NOMO-1 treated with dmso at 0.1 percent for 144 hours (cell line): ENCODE measurements around the gene PPP3CA.
A peak's percentile ranks its signal among the peaks of the same experiment; 100 is the strongest.
"Not testable (repeated sequence)": the region's sequence is repeated elsewhere in the genome, so short reads cannot be mapped to it uniquely, and the experiment has no call there.

Source experiments
- DNase-seq: peaks from one replicate; lab custom pipeline; 2025; ENCODE audit not compliant: unreplicated experiment; lab: John Stamatoyannopoulos, UW

PPP3CA gene

DNA sequence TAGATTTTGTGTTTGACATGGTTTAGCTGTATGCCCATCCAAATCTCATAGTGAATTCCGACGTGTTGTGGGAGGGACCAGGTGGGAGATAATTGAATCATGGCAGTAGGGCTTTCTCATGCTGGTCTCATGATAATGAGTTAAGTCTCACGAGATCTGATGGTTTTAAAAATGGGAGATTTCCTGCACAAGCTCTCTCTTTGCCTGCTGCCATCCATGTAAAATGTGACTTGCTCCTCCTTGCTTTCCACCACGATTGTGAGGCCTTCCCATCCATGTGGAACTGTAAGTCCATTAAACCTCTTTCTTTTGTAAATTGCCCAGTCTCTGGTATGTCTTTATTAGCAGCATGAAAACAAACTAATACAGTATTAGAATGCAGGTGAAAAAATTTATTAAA lies 164.6 kb downstream of the PPP3CA start:
- DNase-seq = not testable (repeated sequence)

DNA sequence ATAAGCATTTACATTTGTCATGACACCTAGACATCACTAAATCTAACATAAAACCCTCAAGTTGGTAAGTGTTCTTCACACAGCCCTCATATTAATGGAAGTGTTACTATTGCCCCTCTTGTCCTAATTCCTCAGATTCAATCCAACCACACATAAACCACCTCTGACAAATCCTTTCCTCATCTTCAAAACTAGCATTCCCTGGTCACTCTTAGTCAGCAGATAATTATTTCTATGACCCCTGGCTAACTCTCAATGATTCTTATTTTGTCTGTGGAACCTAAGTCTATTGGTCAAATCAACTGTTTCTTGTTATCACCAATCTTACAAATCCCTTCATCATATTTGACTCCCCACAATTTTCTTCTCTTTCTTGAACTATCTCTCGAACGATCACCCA lies 168.6 kb downstream of the PPP3CA start:
- DNase-seq = no peak

GRCh38 chr4:101177154-101177553 lies 170.2 kb downstream of the PPP3CA start:
- no peak for DNase-seq

- no peak for DNase-seq
Observed at GRCh38 chr4:101175896-101176676, 171.2 kb downstream of the PPP3CA start.

DNA sequence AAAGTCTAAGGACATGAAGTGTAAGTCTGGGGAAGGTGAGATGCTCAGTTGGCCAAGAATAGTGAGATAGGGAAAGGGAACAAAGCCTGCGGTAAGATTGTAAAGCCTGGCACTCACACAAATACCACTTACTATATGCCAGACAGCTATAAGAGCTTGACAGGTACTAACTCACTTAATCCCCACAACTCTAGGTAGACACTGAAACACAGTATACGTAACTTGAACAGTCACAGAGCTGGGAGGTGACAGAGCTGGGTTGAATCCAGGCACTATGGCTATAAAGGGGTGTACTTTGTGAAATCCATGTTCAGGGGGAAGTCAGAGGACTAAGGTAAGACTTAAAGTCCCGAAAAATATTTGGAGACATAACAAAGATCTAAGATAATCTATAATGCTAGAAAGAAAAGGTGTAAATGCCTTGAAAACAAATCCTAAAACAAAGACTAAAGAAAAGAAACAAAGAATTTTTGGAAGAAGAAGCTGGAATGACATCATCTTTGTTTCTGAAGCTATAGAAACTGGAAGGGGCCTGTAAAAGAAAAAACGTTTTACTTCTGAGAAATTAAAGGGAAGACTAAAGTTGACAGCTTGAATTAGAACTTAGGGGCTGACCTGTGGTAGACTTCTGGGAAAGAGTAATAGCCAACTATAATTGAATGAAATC lies 172.5 kb downstream of the PPP3CA start:
- DNase-seq = no peak

- no peak for DNase-seq
Observed at GRCh38 chr4:101172369-101172768, 175.0 kb downstream of the PPP3CA start.

DNA sequence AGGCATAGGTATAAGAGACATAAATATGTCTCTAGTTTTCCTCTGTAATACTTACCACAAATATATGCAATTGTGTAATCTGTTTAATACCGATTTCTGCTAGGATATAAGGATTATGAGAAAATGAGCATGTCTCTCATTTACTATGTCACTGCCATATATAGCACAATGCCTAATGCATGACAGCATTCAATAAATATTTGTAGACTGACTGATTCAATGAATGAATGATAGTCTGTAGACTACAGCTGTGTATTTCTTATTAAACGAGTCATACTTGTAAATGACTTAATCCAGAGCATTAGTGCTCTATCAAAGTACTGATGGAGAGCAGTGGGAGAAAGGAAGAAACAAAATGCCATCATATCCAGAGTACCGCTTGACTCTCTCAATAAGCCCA lies 175.6 kb downstream of the PPP3CA start:
- DNase-seq = no peak

GRCh38 chr4:101169044-101170014 lies 178.0 kb downstream of the PPP3CA start:
- DNase-seq = peak; percentile 39

DNA sequence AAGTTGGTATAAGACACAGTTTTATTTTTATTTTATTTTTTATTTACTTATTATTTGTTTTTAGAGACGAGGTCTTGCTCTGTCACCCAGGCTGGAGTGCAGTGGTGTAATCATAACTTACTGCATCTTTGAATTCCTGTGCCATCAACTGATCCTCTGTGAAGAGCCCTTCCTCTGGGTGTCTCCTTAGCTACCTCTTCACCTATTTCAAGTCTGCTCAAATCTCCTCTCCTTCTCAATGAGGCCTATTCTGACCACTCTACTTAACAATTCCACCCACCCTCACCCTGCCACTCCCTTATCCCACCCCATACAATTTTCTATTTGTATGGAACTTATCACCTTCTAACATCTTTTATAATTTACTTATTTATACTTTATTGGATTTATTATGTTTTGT lies 183.4 kb downstream of the PPP3CA start:
- no peak for DNase-seq

- no peak for DNase-seq
Observed at GRCh38 chr4:101162990-101163380, 184.3 kb downstream of the PPP3CA start.

- DNase-seq = no peak
Observed at GRCh38 chr4:101160792-101161592, 186.3 kb downstream of the PPP3CA start.

GRCh38 chr4:101158507-101158906 lies 188.8 kb downstream of the PPP3CA start:
- DNase-seq = no peak

- DNase-seq = no peak
Observed at GRCh38 chr4:101158134-101158482, 189.2 kb downstream of the PPP3CA start.

GRCh38 chr4:101157415-101158133 lies 189.8 kb downstream of the PPP3CA start:
- DNase-seq = no peak

DNA sequence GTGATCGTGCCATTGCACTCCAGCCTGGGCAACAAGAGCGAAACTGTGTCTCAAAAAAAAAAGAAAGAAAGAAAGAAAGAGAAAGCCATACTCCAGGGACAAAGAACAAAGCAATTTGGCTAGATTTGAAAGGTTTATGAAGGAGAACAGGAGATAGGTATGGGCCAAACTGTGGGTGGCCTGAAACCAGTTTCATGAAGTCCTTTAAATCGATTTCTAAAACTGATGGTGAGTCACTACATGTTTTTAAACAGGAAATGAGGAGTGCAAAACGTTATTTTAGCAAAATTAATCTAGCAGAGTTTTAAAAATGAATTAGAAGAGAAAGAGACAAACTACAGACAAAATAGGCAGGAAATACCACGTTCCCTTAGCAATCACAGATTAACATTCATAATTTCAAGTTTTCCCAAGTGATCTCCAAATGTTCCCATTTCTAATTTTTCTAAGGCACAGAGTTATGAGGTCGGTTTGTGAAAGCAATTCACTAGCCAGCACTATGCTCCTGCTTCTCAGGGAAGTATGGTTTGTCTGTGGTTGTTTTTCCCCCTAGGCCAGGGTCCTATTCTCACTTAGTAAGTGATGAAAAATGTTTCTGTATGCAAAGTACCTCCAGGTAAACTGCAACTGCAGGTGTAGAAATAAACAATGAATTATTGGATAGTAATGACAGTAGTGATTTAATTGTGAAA lies 190.6 kb downstream of the PPP3CA start:
- no peak for DNase-seq

GRCh38 chr4:101155945-101156344 lies 191.4 kb downstream of the PPP3CA start:
- DNase-seq = no peak

GRCh38 chr4:101155368-101155767 lies 192.0 kb downstream of the PPP3CA start:
- no peak for DNase-seq

DNA sequence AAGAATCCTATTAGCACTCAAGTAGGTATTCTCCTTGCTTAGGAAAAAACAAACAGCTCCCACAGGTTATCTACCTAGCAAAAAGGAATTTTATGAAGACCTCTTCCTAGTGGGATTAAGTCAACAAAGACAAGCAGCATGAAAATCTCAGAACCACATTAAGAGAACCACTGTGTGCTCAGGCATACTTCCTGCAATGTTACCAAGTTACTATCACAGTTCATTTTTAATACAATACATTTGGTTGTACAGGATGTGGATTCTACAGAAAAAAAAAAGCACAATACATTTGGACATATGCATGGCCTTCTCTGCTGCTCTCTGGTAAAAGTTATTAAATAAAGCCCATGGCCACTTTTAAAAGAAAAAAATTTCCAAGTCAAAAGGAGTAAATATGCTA lies 193.7 kb downstream of the PPP3CA start:
- no peak for DNase-seq

- no peak for DNase-seq
Observed at GRCh38 chr4:101152521-101152920, 194.8 kb downstream of the PPP3CA start.

GRCh38 chr4:101148551-101148950 lies 198.8 kb downstream of the PPP3CA start:
- no peak for DNase-seq
